Measurements from ENCODE around the gene CD96.

DNA sequence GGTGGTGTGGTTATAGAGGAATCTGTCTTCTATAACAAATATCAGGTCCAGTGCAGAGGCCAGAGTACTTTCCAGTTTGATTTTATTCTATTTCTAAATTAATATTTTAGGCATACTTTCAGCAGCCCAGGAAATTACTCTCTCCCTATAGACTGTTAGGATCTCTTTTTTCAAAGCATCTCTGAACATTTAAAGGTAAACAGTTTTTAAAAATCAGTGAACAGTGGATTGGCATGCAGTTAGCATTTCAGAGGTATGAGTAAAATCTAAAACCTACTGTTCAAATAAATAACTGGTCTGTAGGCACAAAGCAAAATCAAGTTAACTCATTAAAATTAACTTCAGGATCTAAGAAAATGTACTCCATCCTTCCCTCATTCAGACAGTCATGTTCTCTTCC, 50.1 kb downstream of the CD96 start:
- TF ChIP-seq YY1 (IDR thresholded peaks at IDR 0.05; ENCODE audit: low read depth) (no peak), FOXM1 (IDR thresholded peaks at IDR 0.05; ENCODE audit: borderline replicate concordance, low read depth) (no peak), EGR1 (IDR thresholded peaks at IDR 0.05) (no peak), NFIC (IDR thresholded peaks at IDR 0.05) (no peak), TAF1 (IDR thresholded peaks at IDR 0.05; ENCODE audit: low read depth) (no peak), RAD21 (IDR thresholded peaks at IDR 0.05; ENCODE audit: low read depth) (no peak), CREB1 (IDR thresholded peaks at IDR 0.05; ENCODE audit: low read depth) (no peak), EP300 (IDR thresholded peaks at IDR 0.05; ENCODE audit: borderline replicate concordance) (no peak), TEAD4 (IDR thresholded peaks at IDR 0.05) (no peak), CEBPB (IDR thresholded peaks at IDR 0.05) (no peak), TCF12 (IDR thresholded peaks at IDR 0.05; ENCODE audit: low read depth) (no peak)
- TF ChIP-seq, protein P1, sequence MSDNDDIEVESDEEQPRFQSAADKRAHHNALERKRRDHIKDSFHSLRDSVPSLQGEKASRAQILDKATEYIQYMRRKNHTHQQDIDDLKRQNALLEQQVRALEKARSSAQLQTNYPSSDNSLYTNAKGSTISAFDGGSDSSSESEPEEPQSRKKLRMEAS (IDR thresholded peaks at IDR 0.05) = no peak
- TF ChIP-seq, protein P2, sequence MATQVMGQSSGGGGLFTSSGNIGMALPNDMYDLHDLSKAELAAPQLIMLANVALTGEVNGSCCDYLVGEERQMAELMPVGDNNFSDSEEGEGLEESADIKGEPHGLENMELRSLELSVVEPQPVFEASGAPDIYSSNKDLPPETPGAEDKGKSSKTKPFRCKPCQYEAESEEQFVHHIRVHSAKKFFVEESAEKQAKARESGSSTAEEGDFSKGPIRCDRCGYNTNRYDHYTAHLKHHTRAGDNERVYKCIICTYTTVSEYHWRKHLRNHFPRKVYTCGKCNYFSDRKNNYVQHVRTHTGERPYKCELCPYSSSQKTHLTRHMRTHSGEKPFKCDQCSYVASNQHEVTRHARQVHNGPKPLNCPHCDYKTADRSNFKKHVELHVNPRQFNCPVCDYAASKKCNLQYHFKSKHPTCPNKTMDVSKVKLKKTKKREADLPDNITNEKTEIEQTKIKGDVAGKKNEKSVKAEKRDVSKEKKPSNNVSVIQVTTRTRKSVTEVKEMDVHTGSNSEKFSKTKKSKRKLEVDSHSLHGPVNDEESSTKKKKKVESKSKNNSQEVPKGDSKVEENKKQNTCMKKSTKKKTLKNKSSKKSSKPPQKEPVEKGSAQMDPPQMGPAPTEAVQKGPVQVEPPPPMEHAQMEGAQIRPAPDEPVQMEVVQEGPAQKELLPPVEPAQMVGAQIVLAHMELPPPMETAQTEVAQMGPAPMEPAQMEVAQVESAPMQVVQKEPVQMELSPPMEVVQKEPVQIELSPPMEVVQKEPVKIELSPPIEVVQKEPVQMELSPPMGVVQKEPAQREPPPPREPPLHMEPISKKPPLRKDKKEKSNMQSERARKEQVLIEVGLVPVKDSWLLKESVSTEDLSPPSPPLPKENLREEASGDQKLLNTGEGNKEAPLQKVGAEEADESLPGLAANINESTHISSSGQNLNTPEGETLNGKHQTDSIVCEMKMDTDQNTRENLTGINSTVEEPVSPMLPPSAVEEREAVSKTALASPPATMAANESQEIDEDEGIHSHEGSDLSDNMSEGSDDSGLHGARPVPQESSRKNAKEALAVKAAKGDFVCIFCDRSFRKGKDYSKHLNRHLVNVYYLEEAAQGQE (IDR thresholded peaks at IDR 0.05; ENCODE audit: low read depth) = no peak
- TF ChIP-seq, protein P3, sequence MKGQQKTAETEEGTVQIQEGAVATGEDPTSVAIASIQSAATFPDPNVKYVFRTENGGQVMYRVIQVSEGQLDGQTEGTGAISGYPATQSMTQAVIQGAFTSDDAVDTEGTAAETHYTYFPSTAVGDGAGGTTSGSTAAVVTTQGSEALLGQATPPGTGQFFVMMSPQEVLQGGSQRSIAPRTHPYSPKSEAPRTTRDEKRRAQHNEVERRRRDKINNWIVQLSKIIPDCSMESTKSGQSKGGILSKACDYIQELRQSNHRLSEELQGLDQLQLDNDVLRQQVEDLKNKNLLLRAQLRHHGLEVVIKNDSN (IDR thresholded peaks at IDR 0.05) = no peak
